GM12892 (cell line): ENCODE results near the gene YAE1.

ENCODE experiments used
- POLR2A ChIP-seq: IDR thresholded peaks from 2 replicates; pipeline ENCODE4 v1.6.1; 2011; ENCODE audit warnings: low read depth, low read length, control low read depth
- POLR2AphosphoS5 ChIP-seq: IDR thresholded peaks from 2 replicates; pipeline ENCODE4 v1.6.1; 2011; ENCODE audit warnings: low read depth, low read length, control low read depth
- TAF1 ChIP-seq: IDR thresholded peaks from 2 replicates; pipeline ENCODE4 v1.6.1; 2011; ENCODE audit warnings: low read depth, mild to moderate bottlenecking, control low read depth, low read length, borderline replicate concordance

GRCh38 chr7:39557222-39557621 is 9.0 kb upstream of the YAE1 start:
- TF ChIP-seq POLR2A: no peak
- no peak for TF ChIP-seq POLR2AphosphoS5
- no peak for TF ChIP-seq TAF1
